Adrenal gland (tissue), 5 donors: ENCODE results near the gene CD48.

Source experiments
- CTCF ChIP-seq, 6 experiments: fragments of 450-650 bp in 4 of 6; fragments of 200-600 bp in 2 of 6; sonication (generic) in 1 of 6; IDR thresholded peaks; 1 replicate in 5 of 6; 2 replicates in 1 of 6; pipeline versions ENCODE4 v1.5.1 to v1.8.0; 2016 to 2021; ENCODE audit warnings: antibody characterized with exemption in 6 of 6, mild to moderate bottlenecking in 2 of 6, moderate library complexity in 1 of 6
- POLR2A ChIP-seq, 2 donors: fragments of 450-650 bp; IDR thresholded peaks; one replicate each; pipeline ENCODE4 v1.6.1; 2017; ENCODE audit warnings: antibody characterized with exemption in 2 of 2, mild to moderate bottlenecking in 2 of 2, moderate library complexity in 1 of 2
- donor health status: DM: no; HTN: no; CAD: no.

- no peak for TF ChIP-seq CTCF (IDR thresholded peaks at IDR 0.05)
- TF ChIP-seq POLR2A (IDR thresholded peaks at IDR 0.05), result no peak
These were observed 22.7 kb upstream of the CD48 start for GRCh38 chr1:160734301-160734700.
